CD14-positive monocyte (primary cell): Measurements from ENCODE around the gene HS1BP3. TPM values are rescaled to one million over a fixed set of nuclear protein-coding genes. Genes with fewer than 3 reads are reported as not detected.

Experiments used
- DNase-seq, 3 donors: peaks; one replicate each; pipeline ENCODE4 v3.0.0-alpha.2; 2011 to 2022
- H2AFZ ChIP-seq: 2 replicates; pipeline ENCODE4 v1.6.0; 2012; ENCODE audit warnings: mild to moderate bottlenecking, low read depth, low read length, inconsistent platforms; ENCODE audit not compliant: insufficient read depth, poor library complexity, severe bottlenecking
- H3K27ac ChIP-seq, 2 donors: 1 replicate in 1 of 2; 2 replicates in 1 of 2; pipeline ENCODE4 v1.5.1; 2012 to 2013; ENCODE audit warnings: low read length in 2 of 2, control low read depth in 1 of 2, inconsistent platforms in 1 of 2, low read depth in 1 of 2, mild to moderate bottlenecking in 1 of 2
- H3K27me3 ChIP-seq, 2 donors: one replicate each; pipeline versions ENCODE4 v1.6.0 to v1.6.1; 2011 to 2013; ENCODE audit warnings: low read length in 2 of 2; ENCODE audit not compliant: control insufficient read depth in 2 of 2, insufficient read depth in 2 of 2
- H3K36me3 ChIP-seq, 2 donors: replicated peaks in 1 of 2; 1 replicate in 1 of 2; 2 replicates in 1 of 2; pipeline versions ENCODE4 v1.5.1 to v1.6.1; 2012 to 2013; ENCODE audit warnings: low read length in 2 of 2, control low read depth in 1 of 2, inconsistent platforms in 1 of 2, mild to moderate bottlenecking in 1 of 2; ENCODE audit not compliant: insufficient read depth in 2 of 2, control insufficient read depth in 1 of 2
- H3K4me1 ChIP-seq, 2 donors: 1 replicate in 1 of 2; 2 replicates in 1 of 2; pipeline versions ENCODE4 v1.5.1 to v1.6.1; 2012 to 2013; ENCODE audit warnings: low read length in 2 of 2, control low read depth in 1 of 2, inconsistent platforms in 1 of 2, mild to moderate bottlenecking in 1 of 2, moderate library complexity in 1 of 2; ENCODE audit not compliant: insufficient read depth in 2 of 2, control insufficient read depth in 1 of 2
- H3K4me2 ChIP-seq: replicated peaks from 2 replicates; pipeline ENCODE3; 2012; ENCODE audit warnings: low read length, moderate library complexity, mild to moderate bottlenecking; ENCODE audit not compliant: poor library complexity, severe bottlenecking; ENCODE audit errors: extremely low read depth
- H3K4me3 ChIP-seq, 3 experiments: fragments of 200-600 bp in 1 of 3; sonication (generic) in 1 of 3; replicated peaks in 1 of 3; 1 replicate in 2 of 3; 2 replicates in 1 of 3; pipeline ENCODE4 v1.5.1; 2011 to 2013; ENCODE audit warnings: low read length in 3 of 3, mild to moderate bottlenecking in 3 of 3, control low read depth in 2 of 3, low read depth in 2 of 3, inconsistent platforms in 1 of 3, moderate library complexity in 1 of 3
- H3K79me2 ChIP-seq: 2 replicates; pipeline ENCODE4 v1.6.0; 2012; ENCODE audit warnings: mild to moderate bottlenecking, control low read depth, inconsistent platforms, low read length, moderate library complexity; ENCODE audit not compliant: insufficient read depth
- H3K9ac ChIP-seq: 2 replicates; pipeline ENCODE4 v1.6.0; 2017; ENCODE audit warnings: low read length, mild to moderate bottlenecking; ENCODE audit not compliant: insufficient read depth, poor library complexity, severe bottlenecking
- H3K9me3 ChIP-seq, 2 donors: replicated peaks in 1 of 2; 1 replicate in 1 of 2; 2 replicates in 1 of 2; pipeline versions ENCODE4 v1.5.1 to v1.6.1; 2012 to 2013; ENCODE audit warnings: low read length in 2 of 2, control low read depth in 1 of 2; ENCODE audit not compliant: control insufficient read depth in 1 of 2, insufficient read depth in 1 of 2
- H4K20me1 ChIP-seq: 2 replicates; pipeline ENCODE4 v1.6.0; 2012; ENCODE audit warnings: mild to moderate bottlenecking, low read length, control low read depth, moderate library complexity; ENCODE audit not compliant: insufficient read depth
- H3K27ac Mint-ChIP-seq, 7 donors: one replicate each; pipeline ENCODE4 v1.8.0; 2020; ENCODE audit warnings: mild to moderate bottlenecking in 7 of 7, mixed read lengths in 7 of 7, moderate library complexity in 6 of 7, inconsistent platforms in 2 of 7
- H3K27me3 Mint-ChIP-seq, 3 donors: one replicate each; pipeline ENCODE4 v1.8.0; 2021 to 2022; ENCODE audit warnings: low read depth in 3 of 3, mild to moderate bottlenecking in 3 of 3, mixed read lengths in 3 of 3, moderate library complexity in 3 of 3, inconsistent platforms in 1 of 3
- H3K36me3 Mint-ChIP-seq, 2 donors: one replicate each; pipeline ENCODE4 v1.8.0; 2020; ENCODE audit warnings: mixed read lengths in 2 of 2, inconsistent platforms in 1 of 2, mild to moderate bottlenecking in 1 of 2
- H3K4me1 Mint-ChIP-seq: one replicate; pipeline ENCODE4 v1.8.0; 2020; ENCODE audit warnings: mild to moderate bottlenecking, mixed read lengths
- H3K4me3 Mint-ChIP-seq, 2 donors: one replicate each; pipeline ENCODE4 v1.8.0; 2020; ENCODE audit warnings: mild to moderate bottlenecking in 2 of 2, mixed read lengths in 2 of 2, moderate library complexity in 1 of 2
- H3K9me3 Mint-ChIP-seq, 7 donors: one replicate each; pipeline ENCODE4 v1.8.0; 2020 to 2022; ENCODE audit warnings: mixed read lengths in 7 of 7, mild to moderate bottlenecking in 6 of 7, moderate library complexity in 6 of 7, inconsistent platforms in 2 of 7
- CTCF ChIP-seq: fragments of 200-600 bp; IDR thresholded peaks from one replicate; pipeline ENCODE4 v1.8.0; 2022; ENCODE audit warnings: antibody characterized with exemption, mild to moderate bottlenecking
- WGBS: methylation state at CpG from one replicate; pipeline ENCODE4 v1.1.5; 2013; ENCODE audit warnings: missing lambda C conversion rate; ENCODE audit not compliant: insufficient coverage; 5-methylcytosine and 5-hydroxymethylcytosine counted together
- intact Hi-C, 2 donors: fragments of 100-400 bp; cut with micrococcal nuclease; formaldehyde crosslinking; loops; one replicate each; pipeline versions ENCODE4 v1.15.0 to v1.15.1; 2023
- polyA plus RNA-seq, 3 donors: library from polyadenylated mRNA; depleted of rRNA in 1 of 3; unstranded in 2 of 3; stranded (reverse) in 1 of 3; fragments of 300-500 nt in 2 of 3; fragments of >200 nt in 1 of 3; fragmentation: Illumina TruSeq in 2 of 3; gene quantifications; 1 replicate in 2 of 3; 2 replicates in 1 of 3; pipeline ENCODE4 v1.2.3, GENCODE V29; 2012 to 2021

HS1BP3 gene
- polyA plus RNA-seq, 3 donors = 45.1 to 48.9 (median 45.4) TPM

- Mint-ChIP-seq H3K27ac (peak overlapping the region in 3 of 7 donors; percentile 22 to 44 (median 36)), H3K9me3 (peaks cover 0 to 2% (median 0%) of the 10 kb centered on the region in 7 donors), H3K4me3 (no peak overlapping the region), H3K36me3 (peaks cover 78 to 84% of the 10 kb centered on the region in 2 donors), H3K4me1 (peaks cover 16% of the 10 kb centered on the region), H3K27me3 (peaks cover 0 to 1% (median 1%) of the 10 kb centered on the region in 3 donors)
- no peaks in the 10 kb centered on the region for H3K27me3 ChIP-seq
- H3K36me3 ChIP-seq = peaks cover 86 to 89% of the 10 kb centered on the region in 2 donors
- DNase-seq = no peak
- 92% methylated on average over 10 of the region's 10 CpGs for WGBS
- no peak overlapping the region for H2AFZ ChIP-seq
- no peak overlapping the region for H3K4me2 ChIP-seq
- H3K27ac ChIP-seq = no peak overlapping the region
- H3K79me2 ChIP-seq = no peaks in the 10 kb centered on the region
- peaks cover 13 to 17% of the 10 kb centered on the region in 2 donors for H3K4me1 ChIP-seq
- no peak for TF ChIP-seq CTCF
- peaks cover 25% of the 10 kb centered on the region for H4K20me1 ChIP-seq
- intact Hi-C loops = no loop called here
- no peaks in the 10 kb centered on the region for H3K9me3 ChIP-seq
- no peak overlapping the region for H3K4me3 ChIP-seq
- no peak overlapping the region for H3K9ac ChIP-seq
Measured at GRCh38 chr2:20622731-20623130, 28.2 kb downstream of the HS1BP3 start.

GRCh38 chr2:20622296-20622686 lies 28.6 kb downstream of the HS1BP3 start:
- no peak overlapping the region for H2AFZ ChIP-seq
- no peak overlapping the region for H3K9ac ChIP-seq
- H3K27ac Mint-ChIP-seq = no peak overlapping the region
- H3K79me2 ChIP-seq = no peaks in the 10 kb centered on the region
- 95% methylated on average over 8 of the region's 11 CpGs for WGBS
- no peak overlapping the region for H3K4me2 ChIP-seq
- peaks cover 21% of the 10 kb centered on the region for H3K4me1 Mint-ChIP-seq
- H3K4me3 Mint-ChIP-seq = no peak overlapping the region
- H3K27me3 ChIP-seq = no peaks in the 10 kb centered on the region
- peaks cover 17 to 21% of the 10 kb centered on the region in 2 donors for H3K4me1 ChIP-seq
- H4K20me1 ChIP-seq = peaks cover 28% of the 10 kb centered on the region
- DNase-seq = no peak
- intact Hi-C loops = no loop called here
- H3K4me3 ChIP-seq = no peak overlapping the region
- H3K36me3 ChIP-seq = peaks cover 85 to 87% of the 10 kb centered on the region in 2 donors
- peaks cover 74 to 79% of the 10 kb centered on the region in 2 donors for H3K36me3 Mint-ChIP-seq
- TF ChIP-seq CTCF = no peak
- H3K9me3 Mint-ChIP-seq = peaks cover 0 to 2% (median 0%) of the 10 kb centered on the region in 7 donors
- no peak overlapping the region for H3K27ac ChIP-seq
- H3K27me3 Mint-ChIP-seq = peaks cover 0 to 3% (median 1%) of the 10 kb centered on the region in 3 donors
- no peaks in the 10 kb centered on the region for H3K9me3 ChIP-seq
